Activated CD4-positive, alpha-beta T cell treated with anti-CD3 and anti-CD28 coated beads, Interleukin-2, Interleukin-6, amounts not matched to agents 100 ng/mL and 50 ng/mL, durations not matched to agents 16 hours and 8 hours (primary cell): Measurements from ENCODE around the gene ASCL5.

ENCODE experiments used
- DNase-seq: peaks from one replicate; pipeline ENCODE4 v3.0.0-alpha.2; 2020

The ASCL5 gene

DNA sequence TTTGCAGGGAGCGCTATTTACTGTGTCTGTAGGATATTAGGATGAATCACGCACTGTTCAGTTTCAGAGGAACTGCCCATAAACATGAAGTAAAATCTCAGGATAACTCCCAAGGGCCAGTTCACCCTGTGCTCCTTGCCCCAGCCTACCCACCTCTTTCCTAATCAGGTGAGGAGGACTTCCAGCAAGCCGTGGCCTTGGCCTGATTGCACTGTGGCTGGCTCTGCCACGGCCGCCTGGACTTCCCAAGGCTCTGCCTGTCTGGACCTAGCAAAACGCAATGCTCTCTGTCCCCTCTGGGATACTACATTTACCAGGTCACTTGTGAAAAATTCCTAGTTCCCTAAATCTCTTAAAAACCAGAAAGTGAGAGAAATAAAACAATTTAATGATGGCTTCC, 7.4 kb upstream of the ASCL5 start:
- no peak for DNase-seq

DNA sequence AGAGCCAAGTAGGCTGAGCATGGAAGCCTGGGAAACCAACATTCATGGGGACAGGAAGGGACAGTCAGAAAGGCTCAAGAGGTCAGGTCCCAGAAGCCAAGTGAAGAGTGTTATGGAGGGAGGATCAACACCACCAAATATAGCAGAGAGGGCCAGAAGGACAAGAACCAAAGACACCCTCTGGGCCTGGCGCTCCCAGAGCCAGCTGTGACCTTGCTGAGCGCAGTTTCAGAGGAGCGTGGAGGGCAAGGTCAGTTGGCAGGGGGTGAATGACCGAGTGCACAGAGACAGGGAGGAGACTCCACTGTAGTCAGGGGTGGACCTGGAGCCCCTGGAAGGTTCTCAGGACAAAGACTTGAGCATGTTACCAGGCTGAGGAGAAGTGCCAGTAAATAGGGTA, 4.4 kb upstream of the ASCL5 start:
- DNase-seq: no peak

GRCh38 chr1:201128962-201129361, 2.0 kb upstream of the ASCL5 start:
- DNase-seq: no peak

DNA sequence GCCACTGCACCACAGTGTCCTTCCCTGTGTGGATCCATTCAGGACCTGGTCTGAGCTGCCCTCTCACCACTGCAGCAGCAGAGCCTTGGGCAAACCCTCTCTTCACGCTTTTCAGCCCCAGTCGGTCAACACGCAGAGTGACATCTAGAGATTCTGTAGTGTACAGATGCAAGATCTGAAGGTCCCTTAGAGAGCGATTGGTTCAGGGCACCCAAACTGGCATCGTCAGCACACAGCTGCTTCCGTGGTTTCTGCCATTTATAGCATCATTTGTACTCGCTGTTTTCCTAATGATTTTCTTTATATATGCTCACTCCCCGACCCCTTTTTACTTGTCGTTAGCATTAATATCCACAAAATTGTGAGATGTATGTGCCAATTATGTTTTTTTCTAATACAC, 1.5 kb upstream of the ASCL5 start:
- no peak for DNase-seq

DNA sequence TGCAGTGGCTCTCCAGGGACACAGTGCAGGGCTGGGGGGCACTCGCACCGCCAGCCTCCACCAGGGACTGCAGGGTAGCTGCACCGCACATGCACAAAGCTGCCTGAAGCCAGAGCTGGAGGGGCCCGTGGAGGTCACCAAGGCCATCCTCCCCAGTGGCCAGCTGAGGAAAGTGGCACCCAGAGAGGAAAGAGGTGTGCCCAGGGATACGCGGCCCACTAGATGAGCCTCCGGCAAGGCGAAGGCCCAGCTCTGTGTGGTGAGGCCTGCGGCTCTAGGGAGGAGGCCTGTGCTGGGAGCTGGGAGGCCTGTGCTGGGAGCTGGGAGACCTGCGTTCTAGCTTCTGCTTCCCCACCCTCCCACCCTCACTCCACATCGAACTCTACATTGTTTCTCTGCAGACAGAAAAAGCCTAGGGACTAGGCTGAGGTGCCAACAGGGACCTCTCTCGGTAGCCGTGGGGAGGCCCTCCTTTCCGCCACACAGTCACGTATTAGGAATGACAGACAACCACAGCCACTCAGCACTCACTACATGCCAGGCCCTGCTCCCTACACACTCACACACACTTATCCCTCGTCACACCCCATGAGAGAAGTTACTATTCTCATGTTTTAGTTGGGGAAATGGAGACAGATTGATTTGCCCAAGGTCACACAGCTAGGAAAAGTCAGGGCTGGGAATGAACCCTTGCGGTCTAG, 921 bp upstream of the ASCL5 start:
- no peak for DNase-seq

DNA sequence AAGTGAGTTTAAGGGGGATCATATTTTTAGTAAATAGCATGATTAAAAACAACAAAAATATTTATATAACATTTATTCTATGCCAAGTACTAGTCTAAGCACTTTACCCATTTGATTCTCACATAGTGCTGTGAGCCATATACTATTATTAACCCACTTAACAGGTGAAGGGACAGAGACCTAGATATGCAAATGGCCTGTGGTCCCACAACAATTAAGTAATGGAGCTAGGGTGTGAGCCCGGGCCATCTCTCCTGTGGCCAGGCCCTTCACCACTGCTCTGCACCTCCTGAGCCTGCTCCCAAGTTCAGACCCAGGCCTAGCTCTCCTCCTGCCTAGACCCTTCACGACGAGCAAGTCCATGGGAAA, 537 bp downstream of the ASCL5 start:
- DNase-seq: no peak

DNA sequence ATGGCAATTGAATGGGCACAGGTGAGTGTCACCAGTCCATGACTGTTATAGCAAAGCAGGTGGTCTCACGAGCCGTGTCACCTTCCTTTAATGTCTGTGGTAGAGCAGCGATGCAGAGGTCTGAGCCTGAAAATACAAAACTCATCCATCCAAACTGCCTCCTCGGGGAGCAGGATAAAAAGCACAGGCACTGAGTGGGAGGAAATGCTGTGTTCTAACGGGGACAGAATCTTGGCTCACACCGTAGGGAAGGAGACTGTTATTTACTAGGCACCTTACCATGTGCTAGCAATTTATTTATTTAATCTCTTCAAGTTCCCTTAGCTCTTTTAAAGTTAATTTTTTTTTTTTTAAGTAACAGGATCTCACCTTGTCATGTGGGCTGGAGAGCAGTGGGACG, 1.2 kb downstream of the ASCL5 start:
- no peak for DNase-seq

- no peak for DNase-seq
Observed at GRCh38 chr1:201125019-201125418, 2.0 kb downstream of the ASCL5 start.

DNA sequence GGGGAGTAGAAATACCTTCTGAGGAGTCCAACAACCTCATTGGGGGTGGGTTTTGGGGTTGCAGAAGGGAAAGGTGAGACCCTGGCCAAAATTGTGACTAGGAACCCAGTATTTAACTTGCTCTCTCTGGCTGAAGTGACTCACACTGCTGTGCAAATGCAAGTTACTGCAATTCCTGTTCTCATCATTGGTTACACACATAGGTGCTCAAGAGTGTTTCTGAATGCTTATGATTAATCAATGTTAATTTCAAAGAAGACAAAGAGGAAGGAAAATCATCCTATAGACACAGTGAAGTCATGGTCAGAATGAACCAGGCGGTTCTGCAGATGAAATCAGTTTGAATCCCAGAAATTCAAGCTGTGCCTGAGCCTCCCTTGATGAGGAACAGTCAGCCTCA, 3.1 kb downstream of the ASCL5 start:
- no peak for DNase-seq

- DNase-seq: no peak
Observed at GRCh38 chr1:201122321-201122957, 4.5 kb downstream of the ASCL5 start.

GRCh38 chr1:201119206-201120197, 7.5 kb downstream of the ASCL5 start:
- DNase-seq: peak; percentile 65

DNA sequence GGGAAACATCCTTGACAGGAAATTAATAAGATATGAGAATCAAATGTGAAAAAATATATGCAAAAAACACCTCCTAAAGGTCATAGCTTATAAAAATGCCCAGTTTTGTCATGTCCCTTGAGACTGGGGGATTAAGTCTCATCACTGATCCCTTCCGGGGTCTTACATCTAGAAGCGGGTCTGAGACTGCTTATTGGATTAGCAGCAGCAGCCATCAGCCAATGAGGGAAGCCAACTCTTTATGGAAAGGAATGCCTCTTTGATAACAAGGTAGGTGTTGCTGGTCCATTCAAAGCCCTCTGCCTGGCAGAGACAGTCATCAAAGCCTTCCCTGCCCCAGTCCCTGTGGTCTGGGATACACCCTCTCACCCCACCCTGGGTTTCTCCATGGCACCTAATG, 10.9 kb downstream of the ASCL5 start:
- DNase-seq: no peak

DNA sequence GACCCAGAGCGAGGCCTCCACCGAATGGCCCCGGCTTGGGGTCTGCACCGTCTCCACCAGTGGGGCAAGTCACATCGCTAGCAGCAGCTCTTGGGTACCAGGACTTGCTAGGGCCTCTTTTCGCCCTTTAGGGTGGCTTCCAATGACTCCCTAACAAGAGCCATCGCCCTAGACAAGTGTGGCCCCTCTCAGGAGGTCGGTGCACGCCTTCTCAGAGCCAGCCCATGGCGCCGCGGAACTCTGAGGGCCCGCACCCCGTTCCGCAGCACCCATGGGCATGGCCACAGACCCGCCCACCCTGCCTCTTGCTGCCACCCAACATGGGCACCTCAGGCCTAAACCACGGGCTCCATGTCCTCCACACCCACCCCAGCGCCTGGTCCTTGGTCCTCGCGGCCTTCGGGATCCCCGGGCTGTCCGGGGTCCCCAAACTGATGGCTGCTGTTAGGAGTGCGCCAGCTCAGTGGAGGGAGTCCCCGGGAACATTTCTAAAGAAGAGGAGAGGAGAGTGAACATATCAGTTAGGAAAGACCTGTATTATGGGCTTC, 11.5 kb downstream of the ASCL5 start:
- no peak for DNase-seq

DNA sequence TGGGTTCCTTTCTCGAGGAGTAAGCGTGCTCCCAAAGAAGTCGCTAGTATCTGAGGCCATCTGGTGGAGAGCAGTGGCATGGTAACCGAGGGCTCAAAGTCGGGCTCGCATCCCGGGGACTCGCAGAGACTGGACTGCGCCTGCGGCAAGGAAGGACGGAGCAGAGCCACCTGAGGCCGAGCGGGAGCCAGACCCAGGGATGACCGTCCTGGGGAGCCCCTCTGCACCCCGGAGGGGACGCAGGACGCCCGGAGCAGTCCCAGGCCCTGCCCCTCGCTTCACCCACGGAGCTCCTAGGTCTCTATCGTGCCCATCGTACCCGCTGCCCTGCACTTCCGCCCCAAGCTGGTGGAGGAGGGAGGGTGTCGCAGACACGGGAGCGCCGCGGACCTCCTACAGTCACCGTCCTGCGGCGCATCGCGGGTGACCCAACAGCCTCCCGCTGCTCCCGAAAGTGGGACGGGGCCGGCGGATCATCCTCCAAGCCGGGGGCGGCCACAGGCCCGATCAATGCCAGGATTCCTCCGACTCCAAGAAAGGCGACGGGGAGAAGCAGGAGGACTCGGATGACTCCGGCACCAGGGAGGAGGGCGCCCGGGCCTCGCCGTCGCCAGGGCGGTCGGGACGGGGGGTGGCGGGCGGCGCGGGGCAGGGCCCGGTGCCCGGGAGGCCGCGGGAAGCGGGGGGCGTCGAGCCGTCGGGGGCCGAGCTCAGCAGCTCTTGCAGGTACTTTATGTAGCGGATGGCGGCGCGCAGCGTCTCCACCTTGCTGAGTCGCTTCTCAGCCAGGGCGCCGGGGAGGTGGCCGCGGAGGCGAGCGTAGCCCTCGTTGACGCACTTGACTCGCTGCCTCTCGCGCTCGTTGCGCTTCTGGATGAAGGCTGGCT, 12.5 kb downstream of the ASCL5 start:
- DNase-seq: peak; percentile 84

DNA sequence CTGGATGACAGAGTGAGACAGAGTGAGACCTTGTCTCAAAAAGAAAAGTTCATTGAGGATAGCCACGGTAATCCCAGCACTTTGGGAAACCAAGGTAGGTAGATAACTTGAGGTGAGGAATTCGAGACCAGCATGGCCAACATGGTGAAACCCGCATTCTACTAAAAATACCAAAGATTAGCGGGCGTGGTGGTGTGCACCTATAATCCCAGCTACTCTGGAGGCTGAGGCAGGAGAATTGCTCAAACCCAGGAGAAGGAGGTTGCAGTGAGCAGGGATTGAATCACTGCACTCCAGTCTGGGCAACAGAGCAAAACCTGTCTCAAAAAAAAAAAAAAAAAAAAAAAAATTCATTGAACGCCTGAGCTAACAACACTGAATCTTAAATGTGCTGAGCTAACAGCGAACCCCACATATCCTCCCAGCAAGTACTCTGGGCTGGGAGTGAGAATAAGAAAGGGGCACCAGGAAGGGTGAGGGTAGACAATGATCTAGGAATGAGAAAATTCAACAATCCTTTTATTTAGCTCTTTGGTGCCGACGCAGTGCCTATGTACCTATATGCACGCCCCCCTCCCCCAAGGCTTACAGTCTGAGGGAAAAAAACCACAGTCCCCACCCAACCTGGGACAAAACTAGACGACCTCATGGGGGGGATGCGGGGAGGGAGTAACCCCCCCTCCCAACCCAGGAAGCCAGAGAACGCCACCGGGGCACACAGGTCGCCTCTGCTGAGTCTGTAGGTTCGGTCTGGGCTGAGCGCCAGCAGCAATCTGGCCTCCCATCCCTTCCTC, 13.3 kb downstream of the ASCL5 start:
- DNase-seq: no peak

- no peak for DNase-seq
Observed at GRCh38 chr1:201112926-201113325, 14.1 kb downstream of the ASCL5 start.

GRCh38 chr1:201112173-201112731, 14.7 kb downstream of the ASCL5 start, which contains the start of gene CACNA1S:
Gene CACNA1S (minus strand): TSS chr1:201112426. CDS start chr1:201112339, 87 bp downstream.
- DNase-seq: no peak

GRCh38 chr1:201111672-201112071, 15.3 kb downstream of the ASCL5 start:
- no peak for DNase-seq

DNA sequence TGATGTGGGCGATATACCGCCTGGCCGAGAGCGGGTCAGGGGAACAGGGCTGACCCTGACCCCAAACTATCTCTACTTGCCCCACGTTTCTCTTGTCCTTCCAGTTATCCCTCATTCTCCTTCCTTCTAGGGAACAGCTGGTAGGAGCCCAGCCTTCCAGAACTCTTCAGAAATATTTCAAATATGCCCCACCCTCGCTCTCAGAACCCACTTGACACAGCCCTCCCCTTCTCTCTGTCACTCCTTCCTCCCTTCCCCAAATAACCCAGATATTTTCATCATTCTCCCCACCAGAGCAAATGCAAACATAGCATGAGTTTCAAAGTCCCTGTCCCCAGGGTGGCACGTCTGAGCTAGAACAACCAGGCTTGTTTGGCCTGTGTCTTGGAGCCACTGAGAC, 15.8 kb downstream of the ASCL5 start:
- no peak for DNase-seq

- no peak for DNase-seq
Observed at GRCh38 chr1:201110616-201111015, 16.4 kb downstream of the ASCL5 start.

DNA sequence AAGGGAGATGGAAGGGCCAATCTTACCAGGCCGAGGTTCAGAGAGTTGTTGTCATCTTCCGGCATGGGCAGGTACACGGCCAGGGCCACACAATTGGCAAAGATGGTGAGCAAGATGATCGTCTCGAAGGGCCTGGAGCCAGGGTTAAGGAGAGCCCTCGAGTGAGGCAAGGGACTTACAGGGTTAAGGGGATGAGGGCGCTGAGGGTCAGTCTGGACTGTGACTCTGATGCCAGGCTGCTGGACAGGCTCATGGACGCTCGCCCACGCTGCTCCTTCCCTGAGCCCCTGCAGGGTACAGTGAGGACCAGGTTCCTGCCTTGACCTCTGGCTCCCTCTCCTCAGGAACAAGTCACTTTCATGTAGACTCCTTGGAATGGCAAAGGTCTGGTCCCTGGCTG, 16.8 kb downstream of the ASCL5 start:
- DNase-seq: no peak
